Activated CD8-positive, alpha-beta T cell treated with anti-CD3 and anti-CD28 coated beads, Interleukin-2, amount 10 ng/mL, durations not matched to agents 7 days and 5 days (primary cell): ENCODE data around the gene LTBP4. TPM values are rescaled to one million over a fixed set of nuclear protein-coding genes. Genes with fewer than 3 reads are reported as not detected.
"Not testable (repeated sequence)": the region's sequence is repeated elsewhere in the genome, so short reads cannot be mapped to it uniquely, and the experiment has no call there.

Source experiments
- ATAC-seq: fragments of 150-1000 bp; cut with Tn5 transposase; one replicate; pipeline ENCODE4 v1.10.0; 2021; ENCODE audit warnings: moderate library complexity
- CTCF ChIA-PET: fragments of 350-600 bp; sonication (Branson Sonifier 250); formaldehyde crosslinking; loops from one replicate; lab custom pipeline; 2021; ENCODE audit warnings: antibody characterized with exemption; lab: Charles Lee
- POLR2A ChIA-PET: fragments of 350-600 bp; sonication (Branson Sonifier 250); formaldehyde crosslinking; loops from one replicate; lab custom pipeline; 2021; ENCODE audit warnings: antibody characterized with exemption; lab: Charles Lee
- DNase-seq: peaks from one replicate; pipeline ENCODE4 v3.0.0-alpha.2; 2020
- H3K27ac Mint-ChIP-seq: one replicate; pipeline ENCODE4 v1.8.0; 2021; ENCODE audit warnings: mild to moderate bottlenecking, mixed read lengths
- H3K27me3 Mint-ChIP-seq: one replicate; pipeline ENCODE4 v1.8.0; 2021; ENCODE audit warnings: low read depth, mixed read lengths
- H3K36me3 Mint-ChIP-seq: one replicate; pipeline ENCODE4 v1.8.0; 2021; ENCODE audit warnings: low read depth, mixed read lengths
- H3K4me1 Mint-ChIP-seq: one replicate; pipeline ENCODE4 v1.8.0; 2021; ENCODE audit warnings: low read depth, mixed read lengths
- H3K4me3 Mint-ChIP-seq: one replicate; pipeline ENCODE4 v1.8.0; 2021; ENCODE audit warnings: mild to moderate bottlenecking, mixed read lengths
- H3K9me3 Mint-ChIP-seq: one replicate; pipeline ENCODE4 v1.8.0; 2022; ENCODE audit warnings: mixed read lengths; ENCODE audit not compliant: insufficient read depth
- total RNA-seq, 2 experiments: library from RNA; stranded (reverse); gene quantifications; one replicate each; pipeline ENCODE4 v1.2.3, GENCODE V29; 2021

Gene LTBP4
- total RNA-seq, 2 experiments from 2014 or later = 54.3 to 54.7 TPM

GRCh38 chr19:40624369-40625153 lies 23.4 kb downstream of the LTBP4 start:
- POLR2A ChIA-PET, H3K9me3 Mint-ChIP-seq: not testable (repeated sequence)

GRCh38 chr19:40625406-40626120 lies 24.4 kb downstream of the LTBP4 start:
- H3K27ac Mint-ChIP-seq = peak overlapping the region; percentile 56
- H3K4me1 Mint-ChIP-seq = peaks cover 18% of the 10 kb centered on the region
- no peak overlapping the region for H3K4me3 Mint-ChIP-seq
- ChIA-PET POLR2A (no interaction called here), CTCF (interaction anchor here (3.2 kb wide), 1 partner anchor 9 kb away, joined by 22 read pairs; no protein-coding TSS in a partner anchor)
- no peaks in the 10 kb centered on the region for H3K27me3 Mint-ChIP-seq
- no peak for DNase-seq
- H3K9me3 Mint-ChIP-seq = no peaks in the 10 kb centered on the region
- ATAC-seq = no peak
- peaks cover 18% of the 10 kb centered on the region for H3K36me3 Mint-ChIP-seq

More at GRCh38 chr19:40624369-40625153, 23.4 kb downstream of the LTBP4 start:
- Mint-ChIP-seq H3K36me3 (peaks cover 18% of the 10 kb centered on the region), H3K4me1 (peaks cover 16% of the 10 kb centered on the region), H3K27ac (peak overlapping the region; percentile 35)
- not testable (repeated sequence) for H3K4me3 Mint-ChIP-seq, H3K27me3 Mint-ChIP-seq, DNase-seq, ATAC-seq
- CTCF ChIA-PET = interaction anchor here (1.4 to 3.2 kb wide), 2 partner anchors 10 to 93 kb away, joined by 3 to 22 read pairs; no protein-coding TSS in a partner anchor

DNA sequence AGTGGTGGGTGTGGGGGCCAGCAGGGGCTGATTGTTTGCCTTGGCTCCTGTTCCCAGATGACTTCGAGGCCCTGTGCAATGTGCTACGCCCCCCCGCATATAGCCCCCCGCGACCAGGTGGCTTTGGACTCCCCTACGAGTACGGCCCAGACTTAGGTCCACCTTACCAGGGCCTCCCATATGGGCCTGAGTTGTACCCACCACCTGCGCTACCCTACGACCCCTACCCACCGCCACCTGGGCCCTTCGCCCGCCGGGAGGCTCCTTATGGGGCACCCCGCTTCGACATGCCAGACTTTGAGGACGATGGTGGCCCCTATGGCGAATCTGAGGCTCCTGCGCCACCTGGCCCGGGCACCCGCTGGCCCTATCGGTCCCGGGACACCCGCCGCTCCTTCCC lies 25.7 kb downstream of the LTBP4 start:
- no peaks in the 10 kb centered on the region for H3K9me3 Mint-ChIP-seq
- DNase-seq = no peak
- peaks cover 18% of the 10 kb centered on the region for H3K4me1 Mint-ChIP-seq
- ChIA-PET POLR2A (interaction anchor here (0.7 kb wide), 1 partner anchor 1878 kb away, joined by 3 read pairs; no protein-coding TSS in a partner anchor), CTCF (interaction anchor here (1.0 kb wide), 1 partner anchor 8 kb away, joined by 4 read pairs; no protein-coding TSS in a partner anchor)
- peaks cover 13% of the 10 kb centered on the region for H3K36me3 Mint-ChIP-seq
- no peak overlapping the region for H3K27ac Mint-ChIP-seq
- no peaks in the 10 kb centered on the region for H3K27me3 Mint-ChIP-seq
- no peak overlapping the region for H3K4me3 Mint-ChIP-seq
- ATAC-seq = no peak

DNA sequence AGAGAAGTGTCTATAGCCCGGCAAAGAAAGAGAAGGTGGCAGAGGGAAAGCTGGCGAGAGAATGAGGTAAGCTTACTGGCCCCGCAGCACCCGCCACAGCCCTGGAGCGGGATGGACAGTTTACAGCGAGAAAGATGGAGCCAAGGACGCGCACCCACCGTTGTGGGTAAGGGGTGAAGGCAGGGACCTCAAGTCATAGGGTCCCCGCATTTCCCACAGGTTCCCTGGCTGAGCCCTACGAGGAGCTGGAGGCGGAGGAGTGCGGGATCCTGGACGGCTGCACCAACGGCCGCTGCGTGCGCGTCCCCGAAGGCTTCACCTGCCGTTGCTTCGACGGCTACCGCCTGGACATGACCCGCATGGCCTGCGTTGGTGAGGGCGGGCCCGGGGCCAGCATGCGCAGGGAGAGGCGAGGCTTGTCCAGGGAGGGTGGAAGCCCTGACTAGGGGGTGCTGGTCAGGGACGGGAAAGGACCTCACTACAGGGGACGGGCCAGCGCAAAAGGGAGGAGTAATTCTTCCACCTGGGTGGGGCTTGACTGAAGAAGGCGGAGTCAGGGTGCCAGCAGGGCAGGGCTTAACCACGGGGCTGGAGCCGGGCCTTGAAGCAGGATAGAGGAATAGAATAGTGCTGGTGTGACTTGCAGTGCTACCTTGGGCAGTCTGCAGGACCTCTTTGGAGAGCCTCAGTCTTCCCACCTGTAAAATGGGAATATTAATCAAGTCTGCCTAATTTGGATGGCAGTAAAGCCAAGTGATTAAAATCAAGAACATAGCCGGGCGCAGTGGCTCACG lies 26.5 kb downstream of the LTBP4 start:
- H3K27ac Mint-ChIP-seq = no peak overlapping the region
- peaks cover 11% of the 10 kb centered on the region for H3K36me3 Mint-ChIP-seq
- no peak for DNase-seq
- ChIA-PET POLR2A (interaction anchor here (0.6 to 0.7 kb wide), 2 partner anchors 810 to 1879 kb away, joined by 3 read pairs; no protein-coding TSS in a partner anchor), CTCF (no interaction called here)
- H3K27me3 Mint-ChIP-seq = no peaks in the 10 kb centered on the region
- ATAC-seq = no peak
- H3K4me3 Mint-ChIP-seq = no peak overlapping the region
- no peaks in the 10 kb centered on the region for H3K9me3 Mint-ChIP-seq
- H3K4me1 Mint-ChIP-seq = peaks cover 18% of the 10 kb centered on the region

GRCh38 chr19:40629346-40629745 lies 28.2 kb downstream of the LTBP4 start:
- no peak for ATAC-seq
- Mint-ChIP-seq H3K36me3 (peaks cover 11% of the 10 kb centered on the region), H3K4me1 (peaks cover 18% of the 10 kb centered on the region), H3K4me3 (no peak overlapping the region), H3K27me3 (peaks cover 5% of the 10 kb centered on the region), H3K27ac (no peak overlapping the region), H3K9me3 (no peaks in the 10 kb centered on the region)
- ChIA-PET POLR2A (no interaction called here), CTCF (no interaction called here)
- no peak for DNase-seq

GRCh38 chr19:40630571-40631160 lies 29.5 kb downstream of the LTBP4 start:
- ChIA-PET CTCF (interaction anchor here (1.1 kb wide), 1 partner anchor 325 kb away, joined by 3 read pairs; no protein-coding TSS in a partner anchor), POLR2A (interaction anchor here (0.7 kb wide), 1 partner anchor 9 kb away, joined by 3 read pairs; no protein-coding TSS in a partner anchor)
- Mint-ChIP-seq H3K36me3 (peaks cover 7% of the 10 kb centered on the region), H3K4me1 (peaks cover 13% of the 10 kb centered on the region), H3K27ac (no peak overlapping the region), H3K9me3 (no peaks in the 10 kb centered on the region), H3K4me3 (no peak overlapping the region), H3K27me3 (peaks cover 13% of the 10 kb centered on the region)
- no peak for ATAC-seq
- DNase-seq = no peak

DNA sequence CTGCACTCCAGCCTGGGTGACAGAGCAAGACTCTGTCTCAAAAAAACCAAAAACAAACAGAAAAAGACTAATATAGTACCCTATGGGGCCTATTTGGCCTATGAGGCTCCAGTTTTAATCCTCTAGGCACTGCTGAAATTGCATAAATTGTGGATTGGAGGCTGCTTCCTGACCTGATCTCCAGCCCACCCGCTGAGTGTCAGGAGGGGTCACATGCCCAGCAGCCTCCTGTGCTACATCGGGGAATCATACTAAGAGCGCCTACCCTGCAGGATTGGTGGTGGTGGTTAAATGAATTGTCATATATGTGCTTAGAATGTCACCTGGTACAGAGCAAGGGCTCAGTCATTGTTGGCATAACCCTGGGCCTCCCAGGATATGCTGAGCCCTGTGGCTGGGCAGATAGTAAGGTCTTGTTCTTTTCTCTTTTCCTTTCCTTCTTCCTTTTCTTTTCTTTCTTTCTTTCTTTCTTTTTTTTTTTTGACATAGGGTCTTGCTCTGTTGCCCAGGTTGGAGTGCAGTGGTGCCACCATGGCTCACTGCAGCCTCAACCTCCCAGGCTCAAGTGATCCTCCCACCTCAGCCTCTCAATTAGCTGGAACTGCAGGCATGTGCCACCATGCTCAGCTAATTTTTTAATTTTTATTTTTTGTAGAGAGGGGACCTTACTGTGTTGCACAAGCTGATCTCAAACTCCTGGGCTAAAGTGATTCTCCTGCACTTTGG lies 31.3 kb downstream of the LTBP4 start:
- Mint-ChIP-seq H3K36me3 (peaks cover 4% of the 10 kb centered on the region), H3K4me3 (no peak overlapping the region), H3K4me1 (peaks cover 6% of the 10 kb centered on the region), H3K27ac (no peak overlapping the region), H3K9me3 (no peaks in the 10 kb centered on the region), H3K27me3 (peaks cover 14% of the 10 kb centered on the region)
- ChIA-PET POLR2A (interaction anchor here (0.6 kb wide), 1 partner anchor 981 kb away, joined by 3 read pairs; no protein-coding TSS in a partner anchor), CTCF (interaction anchor here (0.7 to 5.5 kb wide), 4 partner anchors 13 to 100 kb away, joined by 3 to 60 read pairs (median 30); no protein-coding TSS in a partner anchor)
- ATAC-seq (no peak), DNase-seq (no peak)

DNA sequence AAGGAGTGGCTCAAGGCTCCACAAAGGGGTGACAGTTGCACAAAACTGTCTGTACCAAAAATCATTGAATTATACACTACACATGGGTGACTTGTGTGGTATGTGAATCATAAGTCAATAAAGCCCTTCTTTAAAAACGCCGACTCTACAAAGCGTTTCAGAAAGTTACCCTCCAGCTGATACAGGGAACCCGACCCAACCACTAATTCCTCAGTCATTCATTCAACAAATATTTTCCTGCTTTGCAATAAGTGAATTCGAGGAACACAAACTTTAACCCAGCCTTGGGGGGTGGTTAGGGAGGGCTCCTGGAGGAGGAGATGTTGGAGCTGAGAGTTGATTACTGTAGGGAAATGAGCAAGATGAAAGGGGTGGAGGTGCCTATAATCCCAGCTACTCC lies 32.0 kb downstream of the LTBP4 start:
- no peak for ATAC-seq
- ChIA-PET POLR2A (no interaction called here), CTCF (interaction anchor here (1.0 to 5.5 kb wide), 7 partner anchors 9 to 101 kb away, joined by 3 to 60 read pairs (median 42); no protein-coding TSS in a partner anchor)
- Mint-ChIP-seq H3K36me3 (peaks cover 4% of the 10 kb centered on the region), H3K4me1 (peaks cover 6% of the 10 kb centered on the region), H3K4me3 (no peak overlapping the region), H3K27ac (no peak overlapping the region), H3K9me3 (no peaks in the 10 kb centered on the region), H3K27me3 (peaks cover 14% of the 10 kb centered on the region)
- DNase-seq = no peak

GRCh38 chr19:40638327-40638726 lies 37.2 kb downstream of the LTBP4 start:
- Mint-ChIP-seq H3K27ac (no peak overlapping the region), H3K4me1 (peaks cover 11% of the 10 kb centered on the region), H3K36me3 (no peaks in the 10 kb centered on the region), H3K4me3 (no peak overlapping the region), H3K27me3 (peaks cover 13% of the 10 kb centered on the region), H3K9me3 (no peaks in the 10 kb centered on the region)
- DNase-seq (no peak), ATAC-seq (no peak)
- CTCF ChIA-PET = no interaction called here
- POLR2A ChIA-PET = no interaction called here

DNA sequence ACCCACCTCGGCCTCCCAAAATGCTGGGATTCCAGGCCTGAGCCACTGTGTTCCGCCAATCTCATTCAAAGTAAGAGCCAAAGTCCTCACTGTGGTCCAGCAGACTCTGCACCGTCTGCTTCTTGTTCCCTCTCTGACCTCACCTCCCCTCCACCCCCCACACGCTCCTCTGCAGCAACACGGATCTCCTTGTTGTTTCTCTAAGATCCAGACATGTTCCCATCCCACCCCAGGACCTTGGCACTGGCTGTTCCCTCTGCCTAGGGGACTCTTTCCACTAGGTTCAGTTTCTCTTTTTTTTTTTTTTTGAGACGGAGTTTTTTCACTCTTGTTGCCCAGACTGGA lies 38.4 kb downstream of the LTBP4 start:
- no peak overlapping the region for H3K4me3 Mint-ChIP-seq
- DNase-seq (no peak), ATAC-seq (no peak)
- H3K36me3 Mint-ChIP-seq = no peaks in the 10 kb centered on the region
- ChIA-PET CTCF (no interaction called here), POLR2A (no interaction called here)
- H3K9me3 Mint-ChIP-seq = no peaks in the 10 kb centered on the region
- no peak overlapping the region for H3K27ac Mint-ChIP-seq
- H3K27me3 Mint-ChIP-seq = peaks cover 7% of the 10 kb centered on the region
- peaks cover 7% of the 10 kb centered on the region for H3K4me1 Mint-ChIP-seq
